OCI-LY1 (cell line): Measurements from ENCODE around the gene RALGPS1.

Source experiments
- EZH2 ChIP-seq: fragments of 200-600 bp; sonication (generic), shearing (Covaris generic); IDR thresholded peaks from 2 replicates; pipeline ENCODE4 v1.8.0; 2017; ENCODE audit warnings: borderline replicate concordance, mixed run types, mild to moderate bottlenecking, antibody characterized with exemption, low read length, moderate library complexity, mixed read lengths
- TF ChIP-seq, protein P1 (sequence below): fragments of 200-600 bp; sonication (generic), shearing (Covaris generic); IDR thresholded peaks from 2 replicates; pipeline ENCODE4 v1.5.1; 2017; ENCODE audit warnings: mild to moderate bottlenecking, antibody characterized with exemption, low read length, moderate library complexity, mixed read lengths

DNA sequence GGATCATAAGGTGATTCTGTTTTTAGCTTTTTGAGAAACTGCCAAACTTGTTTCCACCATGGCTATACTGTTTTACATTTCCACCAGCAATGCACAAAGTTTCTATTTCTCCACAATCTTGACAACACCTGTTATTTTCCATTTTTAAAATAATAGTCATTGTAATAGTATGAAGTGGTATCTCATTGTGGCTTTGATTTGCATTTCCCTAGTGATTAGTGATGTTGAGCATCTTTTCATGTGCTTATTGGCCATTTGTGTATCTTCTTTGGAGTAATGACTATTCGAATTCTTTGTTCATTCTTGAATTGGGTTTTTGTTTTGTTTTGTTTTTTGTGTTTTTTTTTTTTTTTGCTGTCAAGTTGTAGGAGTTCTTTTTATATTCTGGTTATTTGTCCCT is 354.9 kb downstream of the RALGPS1 start:
- no peak for TF ChIP-seq EZH2
- TF ChIP-seq, protein P1, sequence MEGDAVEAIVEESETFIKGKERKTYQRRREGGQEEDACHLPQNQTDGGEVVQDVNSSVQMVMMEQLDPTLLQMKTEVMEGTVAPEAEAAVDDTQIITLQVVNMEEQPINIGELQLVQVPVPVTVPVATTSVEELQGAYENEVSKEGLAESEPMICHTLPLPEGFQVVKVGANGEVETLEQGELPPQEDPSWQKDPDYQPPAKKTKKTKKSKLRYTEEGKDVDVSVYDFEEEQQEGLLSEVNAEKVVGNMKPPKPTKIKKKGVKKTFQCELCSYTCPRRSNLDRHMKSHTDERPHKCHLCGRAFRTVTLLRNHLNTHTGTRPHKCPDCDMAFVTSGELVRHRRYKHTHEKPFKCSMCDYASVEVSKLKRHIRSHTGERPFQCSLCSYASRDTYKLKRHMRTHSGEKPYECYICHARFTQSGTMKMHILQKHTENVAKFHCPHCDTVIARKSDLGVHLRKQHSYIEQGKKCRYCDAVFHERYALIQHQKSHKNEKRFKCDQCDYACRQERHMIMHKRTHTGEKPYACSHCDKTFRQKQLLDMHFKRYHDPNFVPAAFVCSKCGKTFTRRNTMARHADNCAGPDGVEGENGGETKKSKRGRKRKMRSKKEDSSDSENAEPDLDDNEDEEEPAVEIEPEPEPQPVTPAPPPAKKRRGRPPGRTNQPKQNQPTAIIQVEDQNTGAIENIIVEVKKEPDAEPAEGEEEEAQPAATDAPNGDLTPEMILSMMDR: no peak
